M059J (cell line): ENCODE measurements around the gene CNP. TPM values are rescaled to one million over a fixed set of nuclear protein-coding genes. Genes with fewer than 3 reads are reported as not detected.
"Not testable (repeated sequence)": the region's sequence is repeated elsewhere in the genome, so short reads cannot be mapped to it uniquely, and the experiment has no call there.

Source experiments
- DNase-seq: peaks from one replicate; pipeline ENCODE4 v3.0.0-alpha.2; 2012; ENCODE audit warnings: low read depth
- total RNA-seq: library from RNA; depleted of rRNA; stranded (reverse); fragments of >200 nt; shearing (Covaris generic); gene quantifications from 2 replicates; pipeline ENCODE4 v1.2.3, GENCODE V29; 2014

The CNP gene
- total RNA-seq, 1 experiment from 2014 or later: 108 TPM

- peak; percentile 53 for DNase-seq
Measured at GRCh38 chr17:42002792-42003301, 36.3 kb downstream of the CNP start.

- DNase-seq: no peak
Measured at GRCh38 chr17:42005166-42005565, 38.6 kb downstream of the CNP start.

GRCh38 chr17:42009170-42009569 lies 42.6 kb downstream of the CNP start:
- no peak for DNase-seq

GRCh38 chr17:42010266-42010680 lies 43.7 kb downstream of the CNP start:
- DNase-seq: peak; percentile 40

- DNase-seq: peak; percentile 42
Measured at GRCh38 chr17:42010898-42011516, 44.4 kb downstream of the CNP start.

- not testable (repeated sequence) for DNase-seq
Measured at GRCh38 chr17:42012363-42012762, 45.8 kb downstream of the CNP start.

GRCh38 chr17:42013740-42014139 lies 47.1 kb downstream of the CNP start:
- not testable (repeated sequence) for DNase-seq

GRCh38 chr17:42016411-42016831 lies 49.8 kb downstream of the CNP start:
- no peak for DNase-seq

GRCh38 chr17:42016941-42017865 lies 50.6 kb downstream of the CNP start, which contains the start of gene DNAJC7:
Gene DNAJC7, minus strand, starts transcription at chr17:42017439. Its CDS starts 23 bp downstream, at chr17:42017416.
- peak; percentile 87 for DNase-seq

GRCh38 chr17:42017866-42018200 lies 51.2 kb downstream of the CNP start:
- DNase-seq: no peak

- DNase-seq: no peak
Measured at GRCh38 chr17:42018339-42018738, 51.7 kb downstream of the CNP start.

GRCh38 chr17:42018988-42019387 lies 52.4 kb downstream of the CNP start:
- no peak for DNase-seq

- peak; percentile 87 for DNase-seq
Measured at GRCh38 chr17:42019509-42020404, 53.2 kb downstream of the CNP start, which contains the start of gene NKIRAS2. Gene NKIRAS2, plus strand, starts transcription at chr17:42020090. Its CDS starts 1,488 bp downstream, at chr17:42021578.

GRCh38 chr17:42020845-42021244 lies 54.2 kb downstream of the CNP start:
- DNase-seq: not testable (repeated sequence)

- peak; percentile 27 for DNase-seq
Measured at GRCh38 chr17:42023524-42024349, 57.1 kb downstream of the CNP start.

- DNase-seq: no peak
Measured at GRCh38 chr17:42025191-42025579, 58.6 kb downstream of the CNP start.

GRCh38 chr17:42025936-42026335 lies 59.3 kb downstream of the CNP start:
- no peak for DNase-seq

- no peak for DNase-seq
Measured at GRCh38 chr17:42026857-42027589, 60.4 kb downstream of the CNP start.
